Measurements from ENCODE around the gene EPC1.
A peak's percentile ranks its signal among the peaks of the same experiment; 100 is the strongest.

Gene EPC1

GRCh38 chr10:32348297-32349198, 1.6 kb upstream of the EPC1 start:
- H3K27me3 Mint-ChIP-seq (ENCODE audit: low read depth): no peaks in the 10 kb centered on the region
- H3K27ac Mint-ChIP-seq: peak overlapping the region; percentile 54 to 100 (median 100)
- no peaks in the 10 kb centered on the region for H3K9me3 Mint-ChIP-seq
- peak overlapping the region; percentile 77 to 87 (median 79) for H3K4me3 Mint-ChIP-seq
- peaks cover 19% of the 10 kb centered on the region for H3K36me3 Mint-ChIP-seq (ENCODE audit: low read depth)
- H3K4me1 Mint-ChIP-seq: peaks cover 59% of the 10 kb centered on the region
- no peak for TF ChIP-seq CTCF (IDR thresholded peaks at IDR 0.05; ENCODE audit: unreplicated experiment in 3 of 3)

- TF ChIP-seq CTCF (IDR thresholded peaks at IDR 0.05; ENCODE audit: unreplicated experiment in 3 of 3): no peak
- no peaks in the 10 kb centered on the region for H3K27me3 Mint-ChIP-seq (ENCODE audit: low read depth)
- peak overlapping the region; percentile 77 to 87 (median 79) for H3K4me3 Mint-ChIP-seq
Observed at GRCh38 chr10:32347363-32348022, 535 bp upstream of the EPC1 start.

GRCh38 chr10:32346134-32346550, 816 bp downstream of the EPC1 start:
- no peaks in the 10 kb centered on the region for H3K9me3 Mint-ChIP-seq
- H3K27me3 Mint-ChIP-seq (ENCODE audit: low read depth): no peaks in the 10 kb centered on the region
- peaks cover 52% of the 10 kb centered on the region for H3K4me1 Mint-ChIP-seq
- H3K27ac Mint-ChIP-seq: peak overlapping the region; percentile 100
- peaks cover 22% of the 10 kb centered on the region for H3K36me3 Mint-ChIP-seq (ENCODE audit: low read depth)
- TF ChIP-seq CTCF (IDR thresholded peaks at IDR 0.05; ENCODE audit: unreplicated experiment in 3 of 3): peak; percentile 97 to 98 (median 97)
- H3K4me3 Mint-ChIP-seq: peak overlapping the region; percentile 87 to 96 (median 92)

More at GRCh38 chr10:32347363-32348022, 535 bp upstream of the EPC1 start:
- peaks cover 52% of the 10 kb centered on the region for H3K4me1 Mint-ChIP-seq
- no peaks in the 10 kb centered on the region for H3K9me3 Mint-ChIP-seq
- peaks cover 16% of the 10 kb centered on the region for H3K36me3 Mint-ChIP-seq (ENCODE audit: low read depth)
- peak overlapping the region; percentile 100 for H3K27ac Mint-ChIP-seq

- Mint-ChIP-seq H3K27me3 (ENCODE audit: low read depth) (no peaks in the 10 kb centered on the region), H3K4me1 (peaks cover 47% of the 10 kb centered on the region), H3K36me3 (ENCODE audit: low read depth) (peaks cover 43% of the 10 kb centered on the region), H3K27ac (no peak overlapping the region), H3K9me3 (no peaks in the 10 kb centered on the region), H3K4me3 (no peak overlapping the region)
- no peak for TF ChIP-seq CTCF (IDR thresholded peaks at IDR 0.05; ENCODE audit: unreplicated experiment in 3 of 3)
Observed at GRCh38 chr10:32341596-32341995, 5.4 kb downstream of the EPC1 start.

GRCh38 chr10:32340596-32341180, 6.3 kb downstream of the EPC1 start:
- TF ChIP-seq CTCF (IDR thresholded peaks at IDR 0.05; ENCODE audit: unreplicated experiment in 3 of 3): no peak
- peaks cover 49% of the 10 kb centered on the region for H3K36me3 Mint-ChIP-seq (ENCODE audit: low read depth)

More at GRCh38 chr10:32340596-32341180, 6.3 kb downstream of the EPC1 start:
- H3K27ac Mint-ChIP-seq: no peak overlapping the region
- no peaks in the 10 kb centered on the region for H3K27me3 Mint-ChIP-seq (ENCODE audit: low read depth)
- no peak overlapping the region for H3K4me3 Mint-ChIP-seq
- H3K9me3 Mint-ChIP-seq: no peaks in the 10 kb centered on the region
- peaks cover 54% of the 10 kb centered on the region for H3K4me1 Mint-ChIP-seq
